ENCODE results near the gene GPR55. TPM values are rescaled to one million over a fixed set of nuclear protein-coding genes. Genes with fewer than 3 reads are reported as not detected.

GPR55 gene
- total and polyA plus RNA-seq, 2 of the 4 experiments (the other 2 are of a cell fraction) = 0.03 TPM; not detected in 1

GRCh38 chr2:230972046-230972445 lies 47.0 kb upstream of the GPR55 start:
- Histone ChIP-seq H3K56ac (ENCODE audit: extremely low read depth, insufficient read depth, low read length) (no peak overlapping the region), H3K9me3 (ENCODE audit: control insufficient read depth, insufficient read depth, low read length) (no peaks in the 10 kb centered on the region), H3K36me3 (ENCODE audit: control insufficient read depth, insufficient read depth, low read length) (no peaks in the 10 kb centered on the region), H2AK5ac (ENCODE audit: low read depth, low read length) (no peak overlapping the region), H4K20me1 (ENCODE audit: insufficient read depth, low read length) (no peaks in the 10 kb centered on the region), H3K27ac (ENCODE audit: insufficient read depth, low read length) (no peak overlapping the region), H2BK15ac (ENCODE audit: low read depth, low read length) (no peak overlapping the region), H2BK120ac (ENCODE audit: low read depth, low read length) (no peak overlapping the region), H2AK9ac (replicated peaks; ENCODE audit: low read depth, low read length, poor library complexity) (no peak overlapping the region), H3K9ac (ENCODE audit: low read depth, low read length) (no peak overlapping the region), H4K5ac (ENCODE audit: low read depth, low read length) (no peak overlapping the region), H3K4me2 (ENCODE audit: low read depth, low read length) (no peak overlapping the region), H3K4me1 (ENCODE audit: control insufficient read depth, insufficient read depth, low read length) (0 out of 2 replicates have a peak, but pooled peaks cover 2% of the 10 kb centered on the region), H3K4me3 (ENCODE audit: insufficient read depth, low read depth, low read length) (no peak overlapping the region), H3K79me1 (ENCODE audit: low read depth in 1 of 2, low read length in 2 of 2) (no peaks in the 10 kb centered on the region), H3K18ac (ENCODE audit: low read depth, low read length) (no peak overlapping the region), H2AFZ (replicated peaks; ENCODE audit: low read length, poor library complexity) (no peak overlapping the region), H4K91ac (ENCODE audit: insufficient read depth, low read depth, low read length) (no peak overlapping the region), H2BK5ac (ENCODE audit: low read depth, low read length, poor library complexity, severe bottlenecking) (no peak overlapping the region), H3K4ac (ENCODE audit: low read depth, low read length) (no peak overlapping the region), H2BK20ac (ENCODE audit: low read depth, low read length) (no peak overlapping the region), H4K8ac (ENCODE audit: low read depth in 2 of 2, low read length in 2 of 2) (no peak overlapping the region), H3K14ac (replicated peaks; ENCODE audit: low read depth, low read length) (no peak overlapping the region), H3K23ac (ENCODE audit: low read depth, low read length) (no peak overlapping the region), H3K9me1 (ENCODE audit: insufficient read depth, low read length) (no peaks in the 10 kb centered on the region), H3K27me3 (ENCODE audit: control insufficient read depth, insufficient read depth, low read length) (peaks cover 10% of the 10 kb centered on the region)
- BruUV-seq (replicated peaks) = no TSS peak
- ChIA-PET POLR2A (ENCODE audit: unreplicated experiment) (no interaction called here), CTCF (no interaction called here)
- intact Hi-C loops (cut with micrococcal nuclease) (no loop called here), in situ Hi-C loops (cut with MboI; ENCODE audit: low sequenced_read_pairs) (no loop called here), dilution Hi-C loops (cut with HindIII; ENCODE audit: low sequenced_read_pairs, unreplicated experiment) (no loop called here)
- DNase-seq (no peak), ATAC-seq (ENCODE audit: low read depth) (no peak)
- TF ChIP-seq RAD21 (IDR thresholded peaks at IDR 0.05; ENCODE audit: low read length) (no peak), MAFK (IDR thresholded peaks at IDR 0.05; ENCODE audit: low read depth, low read length) (no peak), MAZ (IDR thresholded peaks at IDR 0.05; ENCODE audit: borderline replicate concordance, low read depth, low read length) (no peak), FOS (IDR thresholded peaks at IDR 0.05; ENCODE audit: low read depth, low read length) (no peak), USF2 (IDR thresholded peaks at IDR 0.05; ENCODE audit: low read depth, low read length) (no peak), ELK1 (IDR thresholded peaks at IDR 0.05; ENCODE audit: borderline replicate concordance, low read depth, low read length) (no peak), RCOR1 (IDR thresholded peaks at IDR 0.05; ENCODE audit: insufficient replicate concordance, low read length) (no peak), NFE2L2 (IDR thresholded peaks at IDR 0.05; ENCODE audit: low read depth, low read length) (no peak), BHLHE40 (IDR thresholded peaks at IDR 0.05; ENCODE audit: low read depth, low read length) (no peak), MXI1 (IDR thresholded peaks at IDR 0.05; ENCODE audit: borderline replicate concordance, low read depth, low read length) (no peak), RFX5 (IDR thresholded peaks at IDR 0.05; ENCODE audit: low read depth, low read length) (no peak)
- WGBS, 2 experiments (ENCODE audit: extremely low coverage in 2 of 2, insufficient read length in 1 of 2) = no CpG with 5 or more reads among the region's 5 CpGs

Measured in IMR-90 (cell line).